Spleen (tissue), 11 donors: ENCODE results near the gene SLC6A20. TPM values are rescaled to one million over a fixed set of nuclear protein-coding genes. Genes with fewer than 3 reads are reported as not detected.
A peak's percentile ranks its signal among the peaks of the same experiment; 100 is the strongest.

Experiments used
- DNase-seq: peaks from one replicate; pipeline ENCODE4 v3.0.0-alpha.2; 2020
- H3K27ac ChIP-seq, 8 donors: fragments of 200-600 bp; sonication (generic) in 7 of 8; 1 replicate in 4 of 8; 2 replicates in 4 of 8; pipeline versions ENCODE4 v1.5.0 to v1.8.0; 2016 to 2021; ENCODE audit warnings: inconsistent platforms in 4 of 8, mild to moderate bottlenecking in 4 of 8, moderate library complexity in 1 of 8
- H3K27me3 ChIP-seq, 7 donors: fragments of 200-600 bp; sonication (generic) in 6 of 7; replicated peaks in 1 of 7; 1 replicate in 4 of 7; 2 replicates in 3 of 7; pipeline versions ENCODE4 v1.5.0 to v1.8.0; 2016 to 2021; ENCODE audit warnings: inconsistent platforms in 3 of 7, mild to moderate bottlenecking in 1 of 7
- H3K36me3 ChIP-seq, 6 donors: fragments of 200-600 bp; sonication (generic) in 5 of 6; 1 replicate in 4 of 6; 2 replicates in 2 of 6; pipeline versions ENCODE4 v1.5.0 to v1.8.0; 2016 to 2021; ENCODE audit warnings: inconsistent platforms in 2 of 6
- H3K4me1 ChIP-seq, 6 donors: fragments of 200-600 bp; sonication (generic) in 5 of 6; 1 replicate in 3 of 6; 2 replicates in 3 of 6; pipeline versions ENCODE4 v1.5.0 to v1.8.0; 2016 to 2021; ENCODE audit warnings: inconsistent platforms in 3 of 6
- H3K4me3 ChIP-seq, 8 donors: fragments of 200-600 bp; sonication (generic) in 7 of 8; 1 replicate in 4 of 8; 2 replicates in 4 of 8; pipeline versions ENCODE4 v1.5.0 to v1.8.0; 2016 to 2021; ENCODE audit warnings: inconsistent platforms in 4 of 8, mild to moderate bottlenecking in 4 of 8, moderate library complexity in 2 of 8
- H3K9me3 ChIP-seq, 8 donors: fragments of 200-600 bp; sonication (generic) in 7 of 8; 1 replicate in 4 of 8; 2 replicates in 4 of 8; pipeline versions ENCODE4 v1.5.0 to v1.8.0; 2016 to 2021; ENCODE audit warnings: inconsistent platforms in 4 of 8
- CTCF ChIP-seq, 11 experiments: fragments of 200-600 bp in 7 of 11; fragments of 450-650 bp in 4 of 11; sonication (generic) in 4 of 11; IDR thresholded peaks in 8 of 11; conservative IDR thresholded peaks in 3 of 11; 1 replicate in 7 of 11; 2 replicates in 4 of 11; pipeline versions ENCODE4 v1.4.0 to v1.8.0; 2016 to 2021; ENCODE audit warnings: antibody characterized with exemption in 11 of 11, inconsistent platforms in 4 of 11, mild to moderate bottlenecking in 1 of 11
- POLR2A ChIP-seq, 3 donors: fragments of 450-650 bp; IDR thresholded peaks; one replicate each; pipeline ENCODE4 v1.5.1; 2017; ENCODE audit warnings: antibody characterized with exemption in 3 of 3, mild to moderate bottlenecking in 1 of 3
- POLR2AphosphoS5 ChIP-seq, 3 donors: sonication (generic); formaldehyde crosslinking; IDR thresholded peaks; one replicate each; pipeline ENCODE4 v1.5.1; 2017; ENCODE audit warnings: antibody characterized with exemption in 3 of 3
- WGBS, 5 donors: extraction: QIAGEN DNeasy Blood & Tissue Kit in 3 of 5; methylation state at CpG; one replicate each; pipeline versions ENCODE4 v1.1.5 to v1.1.7; 2013 to 2018; 5-methylcytosine and 5-hydroxymethylcytosine counted together
- intact Hi-C: fragments of 100-400 bp; cut with DNase I; formaldehyde crosslinking; loops from one replicate; pipeline ENCODE4 v1.15.0; 2023; ENCODE audit warnings: low total_unique reads
- polyA plus RNA-seq, 3 donors: library from polyadenylated mRNA; stranded (reverse); fragments of 200-250 nt; gene quantifications; one replicate each; pipeline ENCODE4 v1.2.1, GENCODE V29; 2013
- total RNA-seq, 7 donors: library from RNA; depleted of rRNA in 3 of 7; stranded (reverse); fragments of >200 nt in 3 of 7; fragmentation: NEBNext Ultra II Directional in 4 of 7; extraction: Animal tissue kit (Norgen Biotek cat#: 25700) in 4 of 7; gene quantifications; one replicate each; pipeline versions ENCODE4 v1.1.0 to v1.2.1, GENCODE V29; 2016 to 2021
- donor health status: healthy with polysubstance abuse.
- donor health status: DM: no; HTN: no; CAD: no; lungs with moderate emphysema.
- donor health status: DM: no; HTN: no; CAD: no.
- donor health status: Bipolar disorder and iron deficiency.
- donor health status: healthy.
- donor health status: DM: no; HTN: no; CAD: no.
- donor health status: DM: yes; HTN: yes; CAD: no.

Gene SLC6A20
- total and polyA plus RNA-seq, 10 donors = 0.02 to 0.49 (median 0.32) TPM; not detected in 3

- TF ChIP-seq POLR2AphosphoS5 (IDR thresholded peaks at IDR 0.05) = no peak
- no peak for TF ChIP-seq POLR2A (IDR thresholded peaks at IDR 0.05)
- TF ChIP-seq CTCF (IDR thresholded peaks at IDR 0.05 in 8 of 11, conservative IDR thresholded peaks at IDR 0.05 in 3 of 11) = no peak
- peaks cover 0 to 34% (median 16%) of the 10 kb centered on the region in 6 donors for H3K4me1 ChIP-seq
- peaks cover 0 to 16% (median 7%) of the 10 kb centered on the region in 6 donors for H3K36me3 ChIP-seq
- peak overlapping the region in 7 of 8 donors; percentile 5 to 74 (median 60) for H3K27ac ChIP-seq
- H3K9me3 ChIP-seq = no peaks in the 10 kb centered on the region
- H3K4me3 ChIP-seq = peak overlapping the region; percentile 87 to 99 (median 96)
- no peaks in the 10 kb centered on the region for H3K27me3 ChIP-seq
- intact Hi-C loops = no loop called here
- no peak for DNase-seq
- WGBS, 5 donors = 0 to 1% (median 0%) methylated on average over 15 of the region's 15 CpGs
These were observed 45.1 kb upstream of the SLC6A20 start for GRCh38 chr3:45841420-45841756.

- Histone ChIP-seq H3K36me3 (peaks cover 2 to 43% (median 28%) of the 10 kb centered on the region in 6 donors), H3K27me3 (no peaks in the 10 kb centered on the region), H3K4me1 (peaks cover 0 to 34% (median 16%) of the 10 kb centered on the region in 6 donors), H3K9me3 (no peaks in the 10 kb centered on the region), H3K4me3 (no peak overlapping the region), H3K27ac (no peak overlapping the region)
- intact Hi-C loops = no loop called here
- TF ChIP-seq POLR2A (IDR thresholded peaks at IDR 0.05) (no peak), POLR2AphosphoS5 (IDR thresholded peaks at IDR 0.05) (no peak), CTCF (IDR thresholded peaks at IDR 0.05 in 8 of 11, conservative IDR thresholded peaks at IDR 0.05 in 3 of 11) (no peak)
- WGBS, 5 donors = 91 to 100% (median 95%) methylated on average over 1 of the region's 1 CpG
- no peak for DNase-seq
These were observed 42.1 kb upstream of the SLC6A20 start for GRCh38 chr3:45838466-45838865.

GRCh38 chr3:45832699-45833098, 36.4 kb upstream of the SLC6A20 start:
- no peak for TF ChIP-seq POLR2AphosphoS5 (IDR thresholded peaks at IDR 0.05)
- no peak for TF ChIP-seq CTCF (IDR thresholded peaks at IDR 0.05 in 8 of 11, conservative IDR thresholded peaks at IDR 0.05 in 3 of 11)
- intact Hi-C loops = no loop called here
- Histone ChIP-seq H3K36me3 (peaks cover 2 to 98% (median 63%) of the 10 kb centered on the region in 6 donors), H3K27ac (no peak overlapping the region), H3K27me3 (no peaks in the 10 kb centered on the region), H3K4me3 (no peak overlapping the region), H3K9me3 (no peaks in the 10 kb centered on the region), H3K4me1 (no peaks in the 10 kb centered on the region)
- 95 to 98% (median 96%) methylated on average over 5 of the region's 5 CpGs for WGBS, 5 donors
- DNase-seq = no peak

GRCh38 chr3:45830121-45830520, 33.8 kb upstream of the SLC6A20 start:
- intact Hi-C loops = no loop called here
- Histone ChIP-seq H3K27me3 (no peaks in the 10 kb centered on the region), H3K4me1 (no peaks in the 10 kb centered on the region), H3K4me3 (no peak overlapping the region), H3K36me3 (peaks cover 2 to 100% (median 68%) of the 10 kb centered on the region in 6 donors), H3K27ac (no peak overlapping the region), H3K9me3 (no peaks in the 10 kb centered on the region)
- 82 to 96% (median 88%) methylated on average over 5 of the region's 5 CpGs for WGBS, 5 donors
- no peak for TF ChIP-seq POLR2AphosphoS5 (IDR thresholded peaks at IDR 0.05)
- TF ChIP-seq CTCF (IDR thresholded peaks at IDR 0.05 in 8 of 11, conservative IDR thresholded peaks at IDR 0.05 in 3 of 11) = no peak
- no peak for TF ChIP-seq POLR2A (IDR thresholded peaks at IDR 0.05)
- no peak for DNase-seq
